GM18873 (cell line): ENCODE data around the gene ZMIZ1.

Experiments
- ATAC-seq: cut with Tn5 transposase; IDR thresholded peaks from one replicate; pipeline ENCODE4 v1.9.1; 2021; ENCODE audit warnings: mild to moderate bottlenecking, moderate library complexity, moderate number of reproducible peaks; ENCODE audit not compliant: unreplicated experiment, low FRiP score

The ZMIZ1 gene

GRCh38 chr10:79238606-79239005 lies 169.8 kb downstream of the ZMIZ1 start:
- ATAC-seq: no peak

DNA sequence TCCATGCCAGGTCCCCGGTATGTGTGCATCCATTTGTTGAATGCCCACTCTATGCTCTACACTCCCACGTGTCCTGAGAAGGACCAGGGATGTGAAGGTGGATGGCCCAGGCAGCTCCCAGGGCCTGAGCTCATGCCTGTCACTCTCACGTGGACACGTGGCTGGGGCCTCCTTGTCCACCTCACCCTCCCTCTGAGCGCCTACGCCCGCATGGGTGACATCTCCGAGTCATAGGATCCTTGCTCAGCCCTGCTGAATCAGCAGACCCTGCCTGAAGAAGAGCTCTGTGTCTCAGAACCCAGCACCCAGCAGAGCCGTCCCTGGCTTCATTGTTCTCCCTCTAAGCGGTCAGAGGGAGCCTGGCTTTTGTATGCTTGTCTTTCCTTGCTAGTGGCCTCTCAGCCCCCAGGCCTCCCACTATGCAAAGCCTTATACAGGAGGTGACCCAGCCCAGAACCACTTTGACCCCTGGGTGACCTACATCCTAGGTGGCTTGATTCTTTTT lies 170.6 kb downstream of the ZMIZ1 start:
- ATAC-seq: no peak

DNA sequence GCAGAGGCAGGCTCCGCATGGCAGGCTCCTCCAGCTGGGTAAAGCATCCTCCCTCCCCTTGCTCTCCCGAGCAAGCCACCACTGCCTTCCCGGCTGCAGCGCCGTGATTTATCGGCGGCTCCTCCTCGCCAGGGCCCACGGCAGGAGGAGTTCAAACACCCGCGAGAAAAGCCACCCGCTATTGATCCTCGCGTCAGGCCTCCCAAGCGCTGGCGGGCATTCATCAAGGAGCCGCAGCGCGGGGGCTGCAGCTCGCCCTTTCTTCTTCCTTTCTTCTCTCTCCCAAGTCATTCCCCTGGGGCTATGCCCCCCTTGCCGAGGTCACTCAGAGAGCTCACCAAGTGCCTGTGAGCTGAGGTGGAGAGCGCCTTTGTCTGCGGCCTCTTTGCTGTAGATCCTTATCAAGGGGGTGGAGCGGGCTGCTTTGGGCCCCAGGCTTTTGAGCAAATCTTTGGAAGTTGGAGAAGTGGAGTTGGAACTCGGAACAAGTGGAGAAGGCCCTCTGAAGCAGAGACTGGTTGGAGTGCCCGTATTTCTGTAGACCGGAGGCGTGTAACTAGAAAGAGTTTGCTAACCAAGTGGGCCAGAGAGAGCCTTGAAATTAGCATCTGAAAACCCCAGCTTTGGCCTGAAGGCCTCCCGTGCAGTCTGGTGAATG lies 171.3 kb downstream of the ZMIZ1 start:
- ATAC-seq: no peak

- no peak for ATAC-seq
Measured at GRCh38 chr10:79241629-79241989, 172.8 kb downstream of the ZMIZ1 start.

DNA sequence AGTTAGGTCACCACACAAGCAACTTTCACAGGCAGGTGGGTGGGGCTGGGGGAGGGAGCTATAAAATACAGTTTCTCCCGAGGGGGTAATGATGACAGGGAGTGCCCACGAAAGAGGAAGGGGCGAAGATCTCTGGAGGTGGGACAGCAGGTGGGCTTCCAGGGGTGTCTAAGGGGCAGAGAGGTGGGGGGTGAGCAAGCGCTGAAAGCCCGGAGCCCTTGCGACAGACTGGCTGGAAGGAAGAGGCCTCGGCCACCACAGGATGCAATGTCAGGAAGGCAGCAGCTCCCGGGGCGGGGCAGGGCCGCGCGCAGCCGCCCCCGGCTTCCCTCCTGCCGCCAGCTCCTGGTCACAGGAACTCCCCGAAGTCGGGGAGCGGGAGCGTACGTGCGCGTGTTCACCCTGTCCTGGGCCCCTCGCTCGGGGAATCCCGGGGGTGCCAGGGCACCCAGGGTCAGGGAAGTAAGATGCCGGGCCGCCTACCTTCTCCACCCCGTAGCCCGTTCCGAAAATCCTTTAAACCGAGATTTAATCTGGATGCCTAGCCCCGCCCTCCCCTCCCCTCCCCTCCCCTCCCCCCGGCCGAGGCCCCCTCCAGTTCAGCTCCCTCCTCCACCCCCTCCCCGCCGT lies 173.3 kb downstream of the ZMIZ1 start:
- no peak for ATAC-seq

DNA sequence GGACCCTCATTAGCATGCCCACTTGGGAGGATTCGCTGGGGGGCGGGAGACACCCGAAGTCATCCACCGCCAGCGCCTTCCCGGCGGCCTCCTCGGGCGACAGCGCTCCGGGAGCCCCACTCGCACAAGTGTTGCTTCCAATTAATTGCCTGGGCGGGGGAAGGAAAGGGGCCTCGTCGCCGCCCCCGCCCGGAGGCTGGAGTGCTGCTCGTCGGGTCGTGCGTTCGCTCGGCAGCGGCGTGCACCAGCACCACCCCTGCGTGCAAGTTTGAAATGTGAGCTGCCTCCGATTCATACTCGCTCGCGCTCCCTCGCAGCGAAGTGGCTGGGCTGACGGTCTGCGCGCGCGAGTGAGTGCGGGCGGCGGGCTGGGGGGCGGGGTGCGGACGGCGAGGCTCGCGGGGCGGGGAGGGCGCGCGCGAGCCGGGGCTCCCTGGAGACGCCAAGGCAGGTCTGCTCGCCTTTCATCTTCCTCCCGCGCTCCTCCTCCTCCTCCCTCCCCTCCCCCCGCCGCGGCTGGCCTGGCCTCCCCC lies 173.9 kb downstream of the ZMIZ1 start:
- no peak for ATAC-seq

- peak; percentile 35 for ATAC-seq
Measured at GRCh38 chr10:79243181-79244067, 174.7 kb downstream of the ZMIZ1 start.

DNA sequence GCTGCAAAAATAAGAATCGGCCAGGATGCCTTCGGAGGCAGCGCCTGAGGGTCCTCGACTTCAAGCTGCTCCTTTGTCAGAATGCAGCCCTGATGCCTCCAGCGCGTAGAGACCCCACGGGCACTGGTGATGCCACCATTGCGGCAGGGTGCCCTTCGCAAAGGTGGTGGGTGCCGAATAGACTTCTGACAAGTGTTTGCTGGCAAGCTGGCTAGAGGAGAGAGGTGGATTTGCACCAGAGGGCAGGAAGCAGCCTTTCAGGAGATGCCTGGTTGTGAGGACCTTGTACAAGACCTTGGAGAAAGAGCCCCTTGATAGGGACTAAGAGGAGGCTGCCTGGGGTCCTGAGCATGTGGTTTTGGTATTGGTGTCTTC lies 175.3 kb downstream of the ZMIZ1 start:
- ATAC-seq: no peak

DNA sequence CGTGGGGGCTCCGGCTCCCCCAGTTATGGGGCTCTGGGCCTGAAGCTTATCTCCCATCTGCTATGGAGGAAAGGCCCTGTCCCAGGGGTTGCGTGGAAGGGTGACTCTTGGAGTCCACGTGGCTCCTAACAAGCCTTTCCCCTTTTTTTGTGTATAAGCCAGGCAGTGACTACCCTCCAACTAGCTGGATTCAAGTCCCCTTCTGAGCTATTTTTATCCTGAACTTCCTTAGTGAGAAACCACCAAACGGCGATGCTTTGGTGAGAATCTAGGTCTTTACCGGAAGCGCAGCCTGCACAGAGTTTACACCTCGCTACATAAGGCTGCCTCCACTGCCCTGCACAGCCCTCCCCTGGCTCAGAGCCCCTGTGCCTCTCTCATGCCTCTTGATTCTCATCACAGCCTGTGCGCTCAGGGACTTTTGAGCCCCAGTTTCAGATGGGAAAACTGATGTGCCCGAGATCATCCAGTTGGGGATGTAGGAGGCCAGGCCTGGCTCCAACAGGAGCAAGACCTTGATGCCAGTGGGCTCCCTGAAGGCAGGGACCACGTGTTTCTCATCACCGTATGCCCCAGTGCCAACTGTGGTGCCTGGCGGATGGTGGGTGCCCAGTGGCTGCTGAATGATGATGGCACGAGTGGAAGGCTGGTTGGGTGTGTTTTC lies 176.2 kb downstream of the ZMIZ1 start:
- ATAC-seq: peak; percentile 29

- ATAC-seq: no peak
Measured at GRCh38 chr10:79245539-79246208, 176.9 kb downstream of the ZMIZ1 start.

- no peak for ATAC-seq
Measured at GRCh38 chr10:79246209-79246581, 177.4 kb downstream of the ZMIZ1 start.

- no peak for ATAC-seq
Measured at GRCh38 chr10:79246606-79247275, 178.0 kb downstream of the ZMIZ1 start.

DNA sequence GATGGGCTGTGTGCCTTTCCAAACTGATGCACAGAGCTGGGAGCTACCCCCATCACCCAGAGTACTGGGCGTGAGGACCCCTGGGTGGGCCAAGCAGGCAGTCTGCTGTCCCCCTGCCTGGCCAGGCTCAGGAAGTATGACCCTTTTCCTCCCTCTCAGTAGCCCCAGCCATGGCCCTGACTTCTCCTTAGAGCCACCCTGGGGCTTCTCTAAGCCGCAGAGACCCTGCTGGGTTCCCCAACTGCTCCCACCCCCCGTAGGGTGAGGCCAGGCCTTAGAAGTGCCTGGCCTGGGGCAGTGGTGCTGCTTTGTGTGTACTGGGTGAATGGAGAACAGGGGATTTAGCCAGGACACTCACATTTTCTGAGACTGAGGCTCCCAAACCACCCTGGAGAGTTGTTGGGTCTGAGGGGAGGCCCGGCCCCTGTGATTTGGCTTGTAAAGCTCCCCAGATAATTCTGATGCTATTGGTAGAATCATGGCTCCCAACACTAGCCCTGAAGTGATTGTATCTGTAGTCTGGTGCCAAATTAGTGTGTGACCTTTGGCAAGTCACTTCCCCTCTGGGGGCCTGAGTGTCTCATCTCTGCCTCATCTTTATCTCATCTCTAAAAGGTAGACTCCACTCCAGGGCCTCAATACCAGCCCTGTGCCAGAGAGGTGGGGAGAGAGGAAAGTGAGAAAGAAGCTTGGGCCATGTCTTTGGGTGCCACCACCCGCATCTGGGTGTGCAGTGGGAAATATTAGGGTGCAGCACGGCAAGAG lies 178.8 kb downstream of the ZMIZ1 start:
- ATAC-seq: no peak

DNA sequence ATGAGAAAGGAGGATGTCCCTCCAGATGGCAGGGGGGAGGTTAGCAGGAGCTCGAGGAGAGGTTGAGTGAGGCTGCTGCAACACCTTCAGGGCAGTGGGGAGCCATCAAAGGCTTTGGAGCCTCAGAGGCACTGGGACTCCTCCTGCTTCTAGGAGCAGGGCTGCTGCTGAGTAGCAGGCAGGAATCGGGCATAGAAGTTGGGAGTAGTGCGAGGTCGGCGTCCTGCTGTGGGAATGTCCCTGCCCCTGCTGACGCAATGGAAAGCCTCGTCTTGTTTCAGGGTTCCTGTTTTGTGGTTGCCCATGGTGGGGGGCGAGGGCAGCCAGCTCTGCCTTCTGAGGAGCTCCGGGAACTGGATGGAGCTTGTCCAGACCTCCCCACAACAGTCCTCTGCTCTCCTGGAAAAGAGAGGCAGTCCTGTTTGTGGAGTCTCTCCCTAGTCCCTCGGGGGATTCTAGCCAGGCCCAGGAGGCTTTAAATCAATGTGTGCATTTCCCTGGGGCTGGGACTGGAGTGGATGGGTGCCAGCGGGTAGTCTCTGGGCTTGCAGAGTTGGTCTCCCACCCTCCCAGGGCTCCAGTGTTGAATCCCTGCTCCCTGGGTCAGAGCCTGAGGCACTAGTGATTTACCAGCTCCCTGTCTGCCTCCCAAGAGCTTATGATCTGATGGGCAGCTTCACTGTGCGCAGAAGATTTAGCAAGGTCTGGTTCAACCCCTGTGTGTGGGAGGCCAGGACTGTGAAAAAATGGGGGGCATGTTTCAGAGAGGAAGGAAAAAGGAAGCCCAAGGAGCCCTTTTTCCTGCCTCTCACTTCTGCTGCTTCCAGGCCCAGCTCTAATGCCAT lies 179.8 kb downstream of the ZMIZ1 start:
- ATAC-seq: no peak

DNA sequence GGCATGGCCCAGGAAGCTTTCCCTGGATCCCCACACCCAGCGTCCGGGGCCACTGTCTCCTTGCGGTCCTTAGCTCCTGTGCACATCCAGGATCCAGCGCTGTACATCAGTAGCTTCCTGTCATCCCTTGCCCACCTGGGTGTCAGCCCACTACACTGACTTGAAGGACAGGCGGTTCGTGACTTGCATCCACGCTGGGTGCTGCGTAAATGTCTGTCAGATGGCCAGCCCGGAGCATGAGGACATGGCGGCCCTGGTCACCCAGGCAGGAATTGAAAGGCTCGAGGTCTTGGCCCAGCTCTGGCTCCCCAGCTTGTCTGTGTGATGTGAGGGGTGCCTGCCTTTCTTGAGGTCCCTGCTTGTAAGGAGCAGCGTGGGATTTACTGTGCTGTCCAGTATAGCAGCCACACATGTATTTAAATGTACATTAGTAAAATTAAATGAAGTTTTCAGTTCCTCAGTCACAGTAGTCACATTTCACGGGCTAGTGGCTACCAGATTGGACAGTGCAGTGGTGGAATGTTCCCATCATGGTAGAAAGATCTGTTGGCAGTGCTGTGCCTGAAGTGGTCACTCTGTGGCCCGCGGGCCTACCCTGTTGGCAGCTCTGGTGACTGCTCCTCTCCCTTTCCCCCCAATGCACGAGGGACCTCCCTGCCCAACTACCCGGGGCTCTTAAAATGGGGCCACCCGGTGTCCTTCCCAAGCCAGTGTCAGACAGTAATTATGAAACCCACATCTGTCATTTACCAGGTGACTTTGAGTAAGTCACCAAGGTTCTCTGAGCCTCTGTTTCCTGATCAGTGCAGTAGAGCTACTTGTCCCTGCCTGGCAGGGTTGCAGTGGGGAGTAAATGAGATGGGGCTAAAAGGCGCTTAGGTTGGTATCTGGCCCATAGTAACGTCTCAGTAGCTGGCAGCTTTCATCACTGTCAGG lies 180.7 kb downstream of the ZMIZ1 start:
- peak; percentile 70 for ATAC-seq

DNA sequence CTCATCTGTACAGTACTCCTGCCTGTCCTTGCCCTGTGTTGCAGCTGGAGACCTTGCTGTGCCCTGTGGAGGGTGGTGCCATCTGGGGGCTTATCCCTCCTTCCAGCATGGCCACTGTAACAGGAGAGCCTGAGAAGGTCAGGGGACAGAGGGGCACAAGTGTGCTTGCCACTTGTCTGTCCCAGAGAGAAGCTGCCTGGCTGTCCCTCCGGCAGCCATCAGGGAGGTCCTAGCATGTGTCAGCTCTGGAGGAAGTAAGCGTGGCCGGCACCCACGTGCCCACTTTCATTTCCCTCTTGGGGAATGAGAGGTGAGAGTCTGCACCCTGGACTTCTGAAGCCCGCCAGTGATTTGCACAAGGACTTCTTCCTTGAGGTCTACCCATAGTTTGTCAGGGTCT lies 181.5 kb downstream of the ZMIZ1 start:
- ATAC-seq: peak; percentile 15

DNA sequence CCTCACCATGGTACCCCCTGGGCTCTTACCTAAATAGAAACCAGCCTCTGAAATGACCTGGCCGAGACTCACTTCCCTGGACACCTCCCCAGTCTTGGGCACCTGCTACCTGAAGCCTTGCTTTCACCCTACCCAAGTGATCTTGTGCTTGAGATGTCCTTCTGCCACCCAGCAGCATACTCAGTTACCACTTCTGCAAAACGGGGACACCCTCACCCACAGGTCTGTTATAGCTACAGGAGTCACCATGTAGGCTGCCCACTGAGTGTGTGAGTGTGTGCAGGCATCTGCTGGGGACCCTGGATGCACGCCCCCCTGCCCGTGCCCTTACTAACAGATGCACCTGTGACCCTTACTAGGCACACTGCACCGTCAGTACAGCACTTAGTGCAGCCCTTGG lies 183.7 kb downstream of the ZMIZ1 start:
- ATAC-seq: no peak
